K562 (cell line): ENCODE data around the gene SRGAP2B. TPM values are rescaled to one million over a fixed set of nuclear protein-coding genes. Genes with fewer than 3 reads are reported as not detected.
"Not testable (repeated sequence)": the region's sequence is repeated elsewhere in the genome, so short reads cannot be mapped to it uniquely, and the experiment has no call there.

ENCODE experiments used
- ATAC-seq: fragments of 200-7000 bp; cut with Tn5 transposase; 3 replicates; pipeline ENCODE4 v1.9.1; 2020; ENCODE audit warnings: moderate library complexity
- BruUV-seq: library from RNA; stranded (reverse); fragments of 400-500 nt; replicated peaks from 2 replicates; lab custom pipeline; 2021; lab: Mats Ljungman, UMichigan
- CTCF ChIA-PET: fragments of 300-600 bp; formaldehyde crosslinking; extraction: SDS; loops from one replicate; lab custom pipeline; 2021; ENCODE audit warnings: low intra/inter-chr PET ratio; lab: Yijun Ruan, JAX
- POLR2A ChIA-PET: fragments of 300-600, 350-650 bp; sonication (Branson Sonifier 250); formaldehyde crosslinking; extraction: SDS; loops from one replicate; lab custom pipeline; 2021; ENCODE audit warnings: antibody characterized with exemption, inconsistent platforms; lab: Yijun Ruan, JAX
- DNase-seq, 4 experiments: peaks; one replicate each; pipeline versions ENCODE4 v3.0.0 to v3.0.0-alpha.2; 2011 to 2018; ENCODE audit warnings: low spot score in 3 of 4, mixed read lengths in 3 of 4; ENCODE audit errors: extremely low read depth in 1 of 4
- FAIRE-seq: peaks from 2 replicates; lab custom pipeline; 2011; peaks lifted over from hg19 to GRCh38; lab: Jason Lieb, UNC
- H2AFZ ChIP-seq: 2 replicates; pipeline ENCODE4 v1.6.0; 2011; ENCODE audit warnings: low read depth, low read length, control low read depth, inconsistent platforms
- H3K27ac ChIP-seq: fragments of 200-600 bp; 3 replicates; pipeline ENCODE4 v1.8.0; 2011; ENCODE audit warnings: low read depth, mild to moderate bottlenecking, control low read depth, inconsistent platforms, low read length, moderate library complexity, mixed read lengths; ENCODE audit errors: extremely low read depth
- H3K27me3 ChIP-seq, 2 experiments: fragments of 300-600 bp in 1 of 2; 2 replicates in 1 of 2; 3 replicates in 1 of 2; pipeline versions ENCODE4 v1.6.0 to v1.8.0; 2011; ENCODE audit warnings: inconsistent platforms in 2 of 2, low read length in 2 of 2, mild to moderate bottlenecking in 1 of 2, mixed read lengths in 1 of 2, moderate library complexity in 1 of 2; ENCODE audit not compliant: control insufficient read depth in 2 of 2, insufficient read depth in 2 of 2
- H3K36me3 ChIP-seq: fragments of 300-600 bp; 3 replicates; pipeline ENCODE4 v1.8.0; 2011; ENCODE audit warnings: mild to moderate bottlenecking, low read length, inconsistent platforms; ENCODE audit not compliant: control insufficient read depth, insufficient read depth
- H3K4me1 ChIP-seq, 2 experiments: fragments of 200-600 bp in 1 of 2; replicated peaks in 1 of 2; 2 replicates in 1 of 2; 3 replicates in 1 of 2; pipeline versions ENCODE4 v1.5.1 to v1.8.0; 2011; ENCODE audit warnings: inconsistent platforms in 2 of 2, low read length in 2 of 2, mild to moderate bottlenecking in 1 of 2, mixed read lengths in 1 of 2, moderate library complexity in 1 of 2; ENCODE audit not compliant: control insufficient read depth in 2 of 2, insufficient read depth in 2 of 2
- H3K4me2 ChIP-seq: 2 replicates; pipeline ENCODE4 v1.6.1; 2011; ENCODE audit warnings: low read length, control low read depth, inconsistent platforms, mixed read lengths; ENCODE audit not compliant: insufficient read depth
- H3K4me3 ChIP-seq: fragments of 200-600 bp; sonication (generic), shearing (Covaris generic); 2 replicates; pipeline ENCODE4 v1.5.1; 2016; ENCODE audit warnings: control low read depth, inconsistent platforms
- H3K79me2 ChIP-seq: fragments of 200-600 bp; 3 replicates; pipeline ENCODE4 v1.8.0; 2011; ENCODE audit warnings: low read length, inconsistent platforms; ENCODE audit not compliant: control insufficient read depth, insufficient read depth
- H3K9ac ChIP-seq, 2 experiments: 2 replicates each; pipeline versions ENCODE4 v1.6.0 to v1.6.1; 2011; ENCODE audit warnings: low read depth in 2 of 2, low read length in 2 of 2, control low read depth in 1 of 2, inconsistent platforms in 1 of 2, mild to moderate bottlenecking in 1 of 2, mixed read lengths in 1 of 2; ENCODE audit not compliant: insufficient read depth in 1 of 2
- H3K9me1 ChIP-seq: one replicate; pipeline ENCODE4 v1.6.0; 2011; ENCODE audit warnings: inconsistent platforms, mild to moderate bottlenecking, low read length, moderate library complexity; ENCODE audit not compliant: control insufficient read depth, insufficient read depth
- H3K9me3 ChIP-seq: replicated peaks from 2 replicates; pipeline ENCODE4 v1.5.1; 2011; ENCODE audit warnings: low read depth, low read length, inconsistent platforms; ENCODE audit not compliant: control insufficient read depth, insufficient read depth
- H4K20me1 ChIP-seq: replicated peaks from 2 replicates; pipeline ENCODE4 v1.6.1; 2011; ENCODE audit warnings: low read length, inconsistent platforms, mixed read lengths; ENCODE audit not compliant: control insufficient read depth, insufficient read depth
- WGBS: fragments of 100-300 bp; shearing (Covaris generic); methylation state at CpG from one replicate; pipeline ENCODE4 v1.1.6; 2016; ENCODE audit warnings: low coverage, mixed read lengths; ENCODE audit not compliant: insufficient coverage; ENCODE audit errors: missing lambda C conversion rate; 5-methylcytosine and 5-hydroxymethylcytosine counted together
- in situ Hi-C: fragments of 300-500 bp; cut with MboI; formaldehyde crosslinking; loops from 4 replicates; pipeline ENCODE4 v1.15.0; 2018; ENCODE audit warnings: inconsistent platforms, mixed read lengths
- intact Hi-C: fragments of 100-400 bp; cut with micrococcal nuclease; formaldehyde crosslinking; loops from 2 replicates; pipeline ENCODE4 v1.14.2; 2022
- polyA plus RNA-seq, 8 experiments: library from polyadenylated mRNA; depleted of rRNA in 4 of 8; stranded (reverse) in 5 of 8; unstranded in 3 of 8; fragments of >200 nt; fragmentation: Nextera tagmentation in 2 of 8; fragmentation: Illumina TruSeq in 1 of 8; extraction: Ambion mirVana in 2 of 8; extraction: Trizol in 1 of 8; gene quantifications; 2 replicates each; pipeline versions ENCODE4 v1.2.1 to v1.2.3, GENCODE V29; 2011 to 2014; ENCODE audit warnings: inconsistent platforms in 1 of 8, missing spikeins in 1 of 8
- total RNA-seq, 7 experiments: library from RNA; depleted of rRNA in 6 of 7; stranded (reverse); fragments of >200 nt in 6 of 7; fragmentation: Illumina TruSeq in 2 of 7; extraction: Trizol in 2 of 7; gene quantifications; 2 replicates each; pipeline versions ENCODE4 v1.2.1 to v1.2.3, GENCODE V29; 2011 to 2021; ENCODE audit warnings: low replicate concordance in 1 of 7

SRGAP2B gene
- total and polyA plus RNA-seq, 9 of the 15 experiments (the other 6 are each of a cell fraction or from before 2014, with no cell fraction given) = 2.5 to 17.6 (median 4.0) TPM

DNA sequence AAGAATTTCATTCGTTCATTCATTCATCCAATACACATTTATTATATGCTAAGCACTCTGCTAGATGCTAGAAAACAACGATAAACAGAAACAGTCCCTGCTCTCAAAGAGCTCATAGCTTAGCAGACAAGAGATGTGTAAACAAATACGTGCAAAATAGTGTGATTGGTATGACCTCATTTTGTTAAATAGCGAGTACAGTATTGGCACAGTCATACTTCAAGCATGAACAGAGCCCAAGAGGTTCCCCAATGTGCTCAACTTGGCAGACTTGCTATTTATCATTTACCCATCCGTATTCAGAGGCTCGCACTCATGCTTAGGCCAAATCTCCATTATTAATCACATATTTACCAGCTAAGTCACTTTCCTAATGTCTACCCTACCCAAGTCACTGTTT, 23.6 kb downstream of the SRGAP2B start:
- H3K9me1 ChIP-seq, POLR2A ChIA-PET, intact Hi-C loops, in situ Hi-C loops, FAIRE-seq, H3K27ac ChIP-seq, H4K20me1 ChIP-seq, DNase-seq, CTCF ChIA-PET, H3K9ac ChIP-seq, H3K27me3 ChIP-seq, H2AFZ ChIP-seq, H3K4me3 ChIP-seq, H3K4me1 ChIP-seq, H3K4me2 ChIP-seq, ATAC-seq, BruUV-seq, H3K36me3 ChIP-seq, H3K9me3 ChIP-seq, H3K79me2 ChIP-seq: not testable (repeated sequence)
- no CpG with 5 or more reads among the region's 6 CpGs for WGBS

DNA sequence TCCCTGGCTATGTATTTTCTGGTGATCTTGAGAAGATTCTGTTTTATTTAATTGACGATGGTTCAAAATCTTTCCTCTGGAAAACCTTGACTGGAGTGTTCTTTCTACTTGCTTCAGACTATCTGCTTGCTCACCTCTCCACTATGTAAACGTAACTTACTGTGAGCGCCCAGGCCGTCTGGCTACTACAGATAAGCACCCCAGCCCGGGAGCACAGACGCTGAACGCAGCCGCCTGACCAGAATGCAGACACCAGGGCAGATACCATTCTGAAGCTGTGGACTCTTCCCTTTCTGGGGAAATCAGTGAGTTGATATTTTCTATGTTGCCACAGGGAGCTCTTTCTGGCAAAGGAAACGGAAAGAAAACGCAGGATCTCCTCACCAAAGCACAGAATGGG, 28.6 kb downstream of the SRGAP2B start:
- H3K4me3 ChIP-seq, H3K9me3 ChIP-seq, H3K79me2 ChIP-seq, H3K9ac ChIP-seq, H2AFZ ChIP-seq, intact Hi-C loops, H3K4me1 ChIP-seq, H3K9me1 ChIP-seq, H3K36me3 ChIP-seq, in situ Hi-C loops, DNase-seq, BruUV-seq, H3K27me3 ChIP-seq, POLR2A ChIA-PET, H4K20me1 ChIP-seq, H3K4me2 ChIP-seq, H3K27ac ChIP-seq, CTCF ChIA-PET: not testable (repeated sequence)
- FAIRE-seq (peak; percentile 69), ATAC-seq (peak; percentile 98)
- no CpG with 5 or more reads among the region's 10 CpGs for WGBS

DNA sequence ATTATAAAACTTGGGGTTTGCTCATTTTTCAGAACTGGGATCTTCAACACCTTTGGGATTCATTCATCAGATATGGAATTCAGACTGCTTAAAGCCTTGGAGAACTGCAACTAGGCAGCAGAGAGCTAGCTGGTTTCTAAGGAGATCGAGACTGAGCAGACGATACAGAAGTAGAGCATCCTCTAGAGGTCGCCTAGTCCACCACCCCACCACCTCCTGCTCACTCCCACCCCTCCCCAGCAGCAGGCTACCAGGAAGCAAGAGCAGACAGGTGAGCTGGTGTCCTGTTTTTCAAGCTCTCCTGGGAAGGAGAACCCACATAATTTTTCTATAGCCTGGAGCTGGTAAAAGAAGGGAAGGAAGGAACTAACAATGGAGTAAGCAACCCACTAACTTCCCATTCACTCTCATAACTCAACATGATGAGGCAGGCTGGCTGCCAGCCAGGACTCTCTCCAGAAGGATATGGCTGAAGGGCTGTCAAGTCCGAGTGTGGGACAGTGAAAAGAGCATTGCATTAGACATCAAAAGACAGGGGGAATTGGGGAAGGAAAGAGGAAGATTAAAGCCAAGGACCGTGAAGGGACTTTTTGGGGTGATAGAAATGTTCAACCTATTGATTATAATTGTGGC, 29.8 kb downstream of the SRGAP2B start:
- H2AFZ ChIP-seq, H3K4me3 ChIP-seq, intact Hi-C loops, H3K79me2 ChIP-seq, H3K9me3 ChIP-seq, POLR2A ChIA-PET, H3K9me1 ChIP-seq, H3K9ac ChIP-seq, H3K27me3 ChIP-seq, H3K4me1 ChIP-seq, BruUV-seq, H3K36me3 ChIP-seq, H3K4me2 ChIP-seq, FAIRE-seq, H3K27ac ChIP-seq, in situ Hi-C loops, CTCF ChIA-PET, H4K20me1 ChIP-seq: not testable (repeated sequence)
- WGBS = no CpG with 5 or more reads among the region's 5 CpGs
- ATAC-seq (peak; percentile 89), DNase-seq (peak in 1 of 4 experiments; percentile 1)
